Measurements from ENCODE around the gene TRPM3. TPM values are rescaled to one million over a fixed set of nuclear protein-coding genes. Genes with fewer than 3 reads are reported as not detected.

The TRPM3 gene
- total RNA-seq, 1 experiment from 2014 or later = not detected

- BruUV-seq (replicated peaks) = no TSS peak
- Histone ChIP-seq H3K4me2 (ENCODE audit: low read length) (no peak overlapping the region), H3F3A (ENCODE audit: low read length, unreplicated experiment) (no peaks in the 10 kb centered on the region), H3K4me1 (ENCODE audit: insufficient read depth, low read length) (no peaks in the 10 kb centered on the region), H3K9me3 (ENCODE audit: low read length) (no peaks in the 10 kb centered on the region), H3K9me2 (replicated peaks; ENCODE audit: low read length) (no peaks in the 10 kb centered on the region), H4K20me1 (ENCODE audit: low read length) (no peaks in the 10 kb centered on the region), H3K27me3 (ENCODE audit: low read length) (no peaks in the 10 kb centered on the region), H3K79me2 (ENCODE audit: low read length) (no peaks in the 10 kb centered on the region), H3K4me3 (ENCODE audit: low read length) (no peak overlapping the region), H3K27ac (ENCODE audit: low read length) (no peak overlapping the region), H3K9ac (ENCODE audit: low read length) (no peak overlapping the region), H3K36me3 (ENCODE audit: low read depth, low read length) (no peaks in the 10 kb centered on the region), H2AFZ (ENCODE audit: low read length) (no peak overlapping the region)
- no peak for ATAC-seq
- intact Hi-C loops (cut with micrococcal nuclease) = no loop called here
- ChIA-PET CTCF (no interaction called here), POLR2A (ENCODE audit: unreplicated experiment) (no interaction called here)
- no peak for TF ChIP-seq EZH2phosphoT487 (IDR thresholded peaks at IDR 0.05; ENCODE audit: borderline replicate concordance, low read length)
- no peak for TF ChIP-seq EZH2 (IDR thresholded peaks at IDR 0.05; ENCODE audit: low read length, unreplicated experiment)
- TF ChIP-seq CTCF (conservative IDR thresholded peaks at IDR 0.05; ENCODE audit: low read depth, low read length) = no peak
- DNase-seq = no peak
Measured at GRCh38 chr9:70792796-70793195, 328.6 kb downstream of the TRPM3 start.

- Histone ChIP-seq H3K36me3 (ENCODE audit: low read depth, low read length) (no peaks in the 10 kb centered on the region), H3K79me2 (ENCODE audit: low read length) (no peaks in the 10 kb centered on the region), H3K9ac (ENCODE audit: low read length) (no peak overlapping the region), H3K4me1 (ENCODE audit: insufficient read depth, low read length) (no peaks in the 10 kb centered on the region), H2AFZ (ENCODE audit: low read length) (no peak overlapping the region), H4K20me1 (ENCODE audit: low read length) (no peaks in the 10 kb centered on the region), H3K4me3 (ENCODE audit: low read length) (no peak overlapping the region), H3K27ac (ENCODE audit: low read length) (no peak overlapping the region), H3F3A (ENCODE audit: low read length, unreplicated experiment) (no peaks in the 10 kb centered on the region), H3K27me3 (ENCODE audit: low read length) (no peaks in the 10 kb centered on the region), H3K9me2 (replicated peaks; ENCODE audit: low read length) (no peaks in the 10 kb centered on the region), H3K4me2 (ENCODE audit: low read length) (no peak overlapping the region), H3K9me3 (ENCODE audit: low read length) (no peaks in the 10 kb centered on the region)
- ATAC-seq (no peak), DNase-seq (no peak)
- BruUV-seq (replicated peaks) = no TSS peak
- intact Hi-C loops (cut with micrococcal nuclease) = no loop called here
- TF ChIP-seq CTCF (conservative IDR thresholded peaks at IDR 0.05; ENCODE audit: low read depth, low read length) (no peak), EZH2 (IDR thresholded peaks at IDR 0.05; ENCODE audit: low read length, unreplicated experiment) (no peak), EZH2phosphoT487 (IDR thresholded peaks at IDR 0.05; ENCODE audit: borderline replicate concordance, low read length) (no peak)
- CTCF ChIA-PET = no interaction called here
- POLR2A ChIA-PET (ENCODE audit: unreplicated experiment) = no interaction called here
Measured at GRCh38 chr9:70791936-70792335, 329.5 kb downstream of the TRPM3 start.

- H3K9me2 ChIP-seq (replicated peaks; ENCODE audit: low read length) = no peaks in the 10 kb centered on the region
- ATAC-seq = no peak
Measured at GRCh38 chr9:70789086-70789485, 332.3 kb downstream of the TRPM3 start.

More at GRCh38 chr9:70789086-70789485, 332.3 kb downstream of the TRPM3 start:
- Histone ChIP-seq H3F3A (ENCODE audit: low read length, unreplicated experiment) (no peaks in the 10 kb centered on the region), H3K79me2 (ENCODE audit: low read length) (no peaks in the 10 kb centered on the region), H3K4me2 (ENCODE audit: low read length) (no peak overlapping the region), H3K9me3 (ENCODE audit: low read length) (no peaks in the 10 kb centered on the region), H3K27me3 (ENCODE audit: low read length) (no peaks in the 10 kb centered on the region), H2AFZ (ENCODE audit: low read length) (no peak overlapping the region), H4K20me1 (ENCODE audit: low read length) (no peaks in the 10 kb centered on the region), H3K4me1 (ENCODE audit: insufficient read depth, low read length) (no peaks in the 10 kb centered on the region), H3K36me3 (ENCODE audit: low read depth, low read length) (no peaks in the 10 kb centered on the region), H3K9ac (ENCODE audit: low read length) (no peak overlapping the region), H3K27ac (ENCODE audit: low read length) (no peak overlapping the region), H3K4me3 (ENCODE audit: low read length) (no peak overlapping the region)
- intact Hi-C loops (cut with micrococcal nuclease) = no loop called here
- CTCF ChIA-PET = no interaction called here
- no peak for TF ChIP-seq EZH2phosphoT487 (IDR thresholded peaks at IDR 0.05; ENCODE audit: borderline replicate concordance, low read length)
- POLR2A ChIA-PET (ENCODE audit: unreplicated experiment) = no interaction called here
- no TSS peak for BruUV-seq (replicated peaks)
- no peak for DNase-seq

All from PC-3 (cell line).